Peyer's patch (tissue), 4 donors: Measurements from ENCODE around the gene DEAF1.

Experiments
- POLR2A ChIP-seq, 2 donors: fragments of 450-650 bp; IDR thresholded peaks; one replicate each; pipeline ENCODE4 v1.5.1; 2017; ENCODE audit warnings: antibody characterized with exemption in 2 of 2, mild to moderate bottlenecking in 2 of 2, moderate library complexity in 2 of 2
- TF ChIP-seq, protein P1 (sequence below), 6 experiments: fragments of 450-650 bp in 4 of 6; fragments of 200-600 bp in 2 of 6; sonication (generic) in 1 of 6; IDR thresholded peaks; one replicate each; pipeline ENCODE4 v1.5.1; 2017 to 2019; ENCODE audit warnings: antibody characterized with exemption in 6 of 6, mild to moderate bottlenecking in 3 of 6, moderate library complexity in 1 of 6

- TF ChIP-seq, protein P1, sequence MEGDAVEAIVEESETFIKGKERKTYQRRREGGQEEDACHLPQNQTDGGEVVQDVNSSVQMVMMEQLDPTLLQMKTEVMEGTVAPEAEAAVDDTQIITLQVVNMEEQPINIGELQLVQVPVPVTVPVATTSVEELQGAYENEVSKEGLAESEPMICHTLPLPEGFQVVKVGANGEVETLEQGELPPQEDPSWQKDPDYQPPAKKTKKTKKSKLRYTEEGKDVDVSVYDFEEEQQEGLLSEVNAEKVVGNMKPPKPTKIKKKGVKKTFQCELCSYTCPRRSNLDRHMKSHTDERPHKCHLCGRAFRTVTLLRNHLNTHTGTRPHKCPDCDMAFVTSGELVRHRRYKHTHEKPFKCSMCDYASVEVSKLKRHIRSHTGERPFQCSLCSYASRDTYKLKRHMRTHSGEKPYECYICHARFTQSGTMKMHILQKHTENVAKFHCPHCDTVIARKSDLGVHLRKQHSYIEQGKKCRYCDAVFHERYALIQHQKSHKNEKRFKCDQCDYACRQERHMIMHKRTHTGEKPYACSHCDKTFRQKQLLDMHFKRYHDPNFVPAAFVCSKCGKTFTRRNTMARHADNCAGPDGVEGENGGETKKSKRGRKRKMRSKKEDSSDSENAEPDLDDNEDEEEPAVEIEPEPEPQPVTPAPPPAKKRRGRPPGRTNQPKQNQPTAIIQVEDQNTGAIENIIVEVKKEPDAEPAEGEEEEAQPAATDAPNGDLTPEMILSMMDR (IDR thresholded peaks at IDR 0.05), result no peak
- peak; percentile 45 to 66 for TF ChIP-seq POLR2A (IDR thresholded peaks at IDR 0.05)
These were observed 10.8 kb upstream of the DEAF1 start, which contains the start of gene EPS8L2 for GRCh38 chr11:705646-706438.
